GM19240 (cell line): ENCODE data around the gene PRKACG.
"Not testable (repeated sequence)": the region's sequence is repeated elsewhere in the genome, so short reads cannot be mapped to it uniquely, and the experiment has no call there.

Experiments used
- DNase-seq: peaks from one replicate; pipeline ENCODE4 v3.0.0; 2011; ENCODE audit warnings: low spot score; ENCODE audit not compliant: insufficient read length

Gene PRKACG

DNA sequence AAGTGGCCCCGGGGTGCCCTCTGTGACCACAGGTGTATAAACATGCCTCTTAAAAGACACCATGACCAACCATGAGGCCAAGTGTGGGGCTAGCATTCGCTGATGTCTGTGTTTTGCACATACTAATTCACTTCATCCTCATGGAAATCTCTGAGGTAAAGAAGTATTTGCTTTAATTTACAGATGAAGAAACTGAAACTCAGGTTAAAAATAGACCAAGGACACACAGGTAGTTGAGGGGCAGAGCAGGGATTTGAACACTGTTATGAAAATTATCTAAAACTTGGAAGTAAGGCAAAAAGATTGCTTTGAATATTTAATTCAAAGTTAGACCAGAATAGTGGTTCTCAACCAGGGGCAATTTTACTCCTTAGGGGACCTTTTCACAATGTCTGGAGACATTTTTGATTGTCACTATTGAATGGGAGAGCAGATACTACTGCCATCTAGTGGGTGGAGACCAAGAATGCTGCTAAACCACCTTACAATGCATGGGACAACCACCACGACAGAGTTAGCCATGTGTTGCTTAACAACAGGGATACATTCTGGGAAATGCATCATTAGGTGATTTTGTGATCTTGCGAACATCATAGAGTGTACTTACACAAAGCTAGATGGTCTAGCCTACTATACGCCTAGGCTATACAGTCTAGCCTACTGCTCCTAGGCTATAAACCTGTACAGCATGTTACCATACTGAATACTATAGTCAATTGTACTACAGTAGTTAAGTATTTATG lies 13.6 kb upstream of the PRKACG start:
- no peak for DNase-seq

GRCh38 chr9:69023650-69024049 lies 9.7 kb upstream of the PRKACG start:
- DNase-seq = no peak

- DNase-seq = no peak
Observed at GRCh38 chr9:69020301-69021145, 6.6 kb upstream of the PRKACG start.

DNA sequence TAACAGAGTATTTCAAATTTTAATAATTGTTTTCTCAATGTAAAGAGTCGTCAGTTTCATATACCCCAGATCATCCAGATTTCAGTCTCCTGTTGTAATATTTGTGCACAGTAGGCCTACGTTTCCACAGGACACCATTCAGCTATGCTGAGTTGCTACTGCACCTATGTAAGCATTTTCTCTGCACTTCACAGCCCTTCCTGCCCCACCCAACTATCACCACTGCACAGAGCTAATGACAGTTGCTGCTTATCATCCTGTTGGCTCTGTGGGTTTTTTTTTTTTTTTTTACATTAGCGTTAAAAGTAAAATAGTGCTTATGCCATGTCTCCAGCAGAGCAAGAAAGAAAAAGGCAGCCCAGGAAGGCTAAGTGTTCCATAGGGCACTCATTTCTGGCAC lies 5.9 kb upstream of the PRKACG start:
- DNase-seq = no peak

DNA sequence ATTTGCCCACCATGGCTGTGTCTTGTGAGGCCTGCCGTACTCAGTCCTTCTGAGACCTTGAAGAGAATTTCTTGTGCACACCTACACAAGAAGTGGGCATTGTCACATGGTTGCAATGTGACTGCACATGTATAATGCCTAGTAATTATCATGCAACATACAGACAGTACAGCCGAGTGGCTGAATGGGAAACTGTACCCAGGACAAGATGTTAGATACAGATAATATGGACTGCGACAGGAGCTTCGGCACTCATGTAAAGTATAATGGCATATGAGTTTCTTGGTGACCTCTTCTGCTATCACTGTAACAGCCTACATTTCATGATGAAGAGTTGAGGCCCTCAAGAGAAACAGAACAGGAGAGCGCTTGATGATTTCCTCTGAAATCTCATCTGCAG lies 4.8 kb upstream of the PRKACG start:
- DNase-seq = no peak

DNA sequence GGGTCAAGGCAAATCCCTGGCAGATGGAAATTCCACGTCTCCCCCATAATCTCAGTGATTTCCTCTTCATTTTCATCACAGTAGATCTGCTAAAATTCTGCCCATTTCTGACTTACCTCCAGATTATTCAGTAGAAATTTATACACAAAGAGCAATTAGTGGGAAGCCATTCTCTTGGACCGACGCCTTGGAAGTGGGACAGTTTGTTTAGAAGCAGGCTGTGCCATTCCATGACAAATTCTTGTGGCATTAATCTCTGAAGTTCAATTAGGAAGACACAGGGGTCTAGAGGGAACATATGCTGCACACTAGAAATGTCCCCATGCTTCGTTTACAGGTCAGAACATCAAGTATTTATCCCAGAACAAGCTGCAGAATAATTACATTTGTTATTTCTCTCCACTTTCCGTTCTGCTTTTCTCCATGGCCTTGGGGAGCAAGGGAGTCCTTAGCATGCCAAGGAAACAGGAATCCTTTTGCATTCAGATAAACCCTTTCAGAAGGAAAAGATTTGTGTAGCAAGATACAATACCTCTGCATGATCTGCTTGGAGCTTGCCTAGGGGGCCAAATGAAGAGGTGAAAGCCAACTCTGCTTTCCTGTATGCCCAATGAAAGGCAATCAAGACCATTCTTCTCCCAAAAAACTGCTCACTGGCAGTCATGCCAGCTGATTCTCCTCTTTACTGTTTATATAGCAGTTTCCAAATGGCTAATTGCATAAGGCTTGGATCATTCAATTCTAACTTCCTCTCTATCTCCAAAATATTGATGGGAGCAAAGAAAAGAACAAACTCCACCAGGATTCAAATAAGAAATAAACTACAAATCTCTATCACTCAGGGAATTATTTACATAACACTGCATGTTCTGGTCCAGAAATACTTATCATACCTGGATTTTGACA lies 2.5 kb upstream of the PRKACG start:
- DNase-seq = no peak

GRCh38 chr9:69013382-69013727 lies 558 bp downstream of the PRKACG start:
- DNase-seq = no peak

DNA sequence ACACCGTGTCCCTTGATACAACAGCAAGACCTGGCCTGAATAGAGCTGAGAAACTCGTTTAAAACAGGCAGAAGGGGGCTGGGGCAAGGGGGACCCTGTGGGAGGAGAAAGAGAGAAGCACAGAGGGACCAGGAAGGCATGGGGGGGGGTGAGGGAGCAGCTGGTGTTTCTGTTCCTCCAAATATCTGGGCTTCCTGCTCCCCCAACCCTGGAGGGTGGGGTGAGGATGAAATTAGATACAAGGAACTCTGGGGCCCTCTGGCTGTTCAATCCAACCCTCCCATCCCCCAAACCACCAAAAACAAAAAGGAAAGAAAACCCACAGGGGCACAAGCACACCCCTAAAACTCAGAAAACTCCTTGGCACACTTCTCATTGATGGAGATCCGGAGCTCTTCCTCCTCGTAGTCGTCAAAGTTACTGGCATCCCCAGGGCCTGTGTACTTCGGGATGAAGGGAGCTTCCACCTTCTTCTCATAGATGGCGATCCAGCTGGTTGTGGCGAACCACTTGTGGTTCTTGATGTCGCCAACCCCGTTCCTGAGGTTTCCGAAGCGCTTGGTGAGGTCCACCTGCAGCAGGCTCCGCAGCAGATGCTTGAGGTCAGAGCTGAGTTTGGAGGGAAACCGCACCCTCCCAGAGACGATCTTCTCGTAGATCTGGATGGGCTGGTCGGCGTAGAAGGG lies 1.1 kb downstream of the PRKACG start:
- no peak for DNase-seq

- DNase-seq = no peak
Observed at GRCh38 chr9:69009708-69010107, 4.2 kb downstream of the PRKACG start.

- DNase-seq = no peak
Observed at GRCh38 chr9:69004836-69005235, 9.1 kb downstream of the PRKACG start.

DNA sequence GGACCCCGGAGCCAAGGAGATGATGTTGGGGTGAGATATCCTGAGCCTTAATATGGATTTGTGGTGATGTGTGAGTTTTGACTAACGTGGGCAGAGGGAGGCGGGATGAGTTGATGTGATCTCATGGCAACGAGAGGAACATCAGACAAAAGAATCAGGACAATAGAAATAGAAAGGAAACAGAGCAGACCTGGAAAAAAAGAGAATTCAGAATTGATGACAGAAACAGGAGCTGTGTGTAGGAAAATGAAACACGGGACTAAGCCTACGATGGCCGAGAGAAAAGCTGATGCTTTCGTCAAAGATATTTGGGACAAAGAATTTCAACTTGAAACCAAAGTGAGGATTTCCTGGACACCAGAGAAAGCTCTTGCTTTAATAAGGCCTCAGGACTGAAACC lies 10.9 kb downstream of the PRKACG start:
- no peak for DNase-seq

DNA sequence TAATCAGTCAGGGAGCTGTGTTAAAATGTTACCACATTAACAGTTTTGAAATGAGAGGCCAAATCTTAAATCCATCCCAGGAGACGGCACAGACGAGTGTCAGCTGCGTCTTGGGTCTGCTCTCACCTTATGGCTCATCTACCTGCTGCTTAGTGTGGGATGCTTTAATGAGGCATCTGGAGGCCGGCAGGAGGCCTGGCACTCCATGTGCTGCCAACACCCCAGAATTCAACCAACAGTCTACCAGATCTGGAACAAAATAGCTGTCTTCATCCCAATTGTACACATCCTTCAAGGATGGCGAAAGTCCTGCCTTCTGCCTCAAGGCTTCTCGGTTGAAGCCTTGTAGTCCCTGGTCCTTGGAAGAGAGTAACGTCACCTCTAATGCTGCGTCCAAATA lies 12.0 kb downstream of the PRKACG start:
- no peak for DNase-seq

DNA sequence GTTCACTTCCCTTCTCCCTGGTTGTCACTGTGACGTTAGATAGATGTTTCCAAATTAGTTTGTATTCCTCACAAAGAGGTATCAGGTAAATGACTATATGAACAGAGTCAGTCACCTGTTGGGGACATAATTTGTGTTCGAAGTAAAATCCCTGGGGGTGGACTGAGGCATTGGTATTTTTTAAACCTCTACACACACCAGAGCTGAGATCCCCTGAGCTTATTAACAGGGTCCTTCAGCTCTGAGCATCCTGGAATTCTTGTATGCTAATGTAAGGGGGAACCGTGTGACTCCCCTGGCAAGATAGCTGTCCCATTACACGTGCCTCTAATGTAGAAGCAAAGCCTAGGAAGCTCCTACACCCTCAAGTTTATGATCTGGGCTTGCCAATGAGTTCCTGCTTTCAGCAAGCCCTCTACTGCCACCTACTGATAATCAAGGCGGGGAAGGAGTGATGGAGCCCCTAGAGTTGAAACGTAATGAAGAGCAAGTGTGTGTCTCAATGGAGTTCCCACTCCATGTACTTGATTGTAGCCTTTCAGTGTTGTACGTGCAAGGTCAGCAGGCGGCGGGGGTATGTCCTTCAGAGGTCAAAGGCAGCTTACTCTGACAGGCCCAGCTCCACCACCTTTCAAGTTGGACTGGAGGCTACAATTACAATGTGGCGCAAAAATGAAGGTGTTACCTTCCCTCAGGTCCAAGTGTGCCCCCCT lies 14.4 kb downstream of the PRKACG start:
- DNase-seq = peak; percentile 65

DNA sequence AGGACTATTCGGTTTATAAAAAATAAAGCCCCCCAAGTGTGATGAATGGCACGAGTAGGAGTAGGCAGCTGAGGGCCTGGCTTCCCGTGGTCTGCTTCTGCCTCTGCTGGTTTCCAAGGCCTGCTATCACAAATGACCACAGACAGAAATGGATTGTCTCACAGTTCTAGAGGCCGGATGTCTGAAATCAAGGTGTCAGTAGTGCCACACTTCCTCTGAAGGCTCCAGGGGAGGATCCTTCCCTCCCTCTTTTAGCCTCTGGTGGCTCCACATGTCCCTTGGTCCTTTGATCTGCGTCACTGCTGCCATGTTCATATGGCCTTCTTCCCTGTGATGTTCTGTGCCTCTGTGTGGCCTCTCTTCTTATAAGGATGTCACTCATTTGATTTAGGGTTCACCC lies 15.1 kb downstream of the PRKACG start:
- no peak for DNase-seq

- DNase-seq = no peak
Observed at GRCh38 chr9:68998385-68998784, 15.5 kb downstream of the PRKACG start.

DNA sequence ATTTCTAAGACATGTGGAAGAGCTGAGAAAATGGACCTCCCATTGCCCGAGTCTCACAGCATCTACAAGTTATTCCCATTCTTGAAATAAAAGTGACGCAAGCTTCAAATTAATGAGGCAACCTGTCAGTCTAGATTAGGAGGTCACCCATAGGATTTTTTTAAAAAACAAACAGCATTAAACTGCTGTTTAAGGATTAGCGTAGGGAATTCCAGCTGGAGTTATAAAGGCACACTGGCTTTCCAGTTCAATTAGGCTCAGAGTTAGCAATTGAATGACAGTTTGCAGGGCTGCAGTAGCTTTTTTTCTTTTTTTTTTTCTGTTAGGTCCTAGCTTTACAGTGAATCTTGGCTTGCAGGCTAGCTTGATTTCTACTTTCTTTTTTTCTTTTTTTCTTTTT lies 16.2 kb downstream of the PRKACG start:
- no peak for DNase-seq

DNA sequence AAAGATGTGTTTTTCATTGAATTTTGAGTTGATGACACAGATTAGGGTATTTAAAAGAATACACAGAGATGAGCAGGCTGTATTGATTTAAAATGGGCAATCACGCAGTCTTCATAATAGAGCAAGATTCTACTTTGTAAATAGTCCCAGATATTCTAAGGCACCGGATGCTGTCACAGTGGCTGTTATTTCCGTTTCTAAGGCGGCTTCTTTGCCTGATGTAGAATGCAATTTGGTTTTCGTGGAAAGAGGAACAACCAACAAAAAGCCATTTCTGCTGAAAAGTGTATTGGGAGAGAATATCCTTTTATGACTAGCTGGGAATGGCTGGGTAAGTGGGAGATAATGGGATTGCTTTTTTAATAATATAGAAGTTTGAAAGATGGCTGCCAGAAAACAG lies 17.5 kb downstream of the PRKACG start:
- no peak for DNase-seq

DNA sequence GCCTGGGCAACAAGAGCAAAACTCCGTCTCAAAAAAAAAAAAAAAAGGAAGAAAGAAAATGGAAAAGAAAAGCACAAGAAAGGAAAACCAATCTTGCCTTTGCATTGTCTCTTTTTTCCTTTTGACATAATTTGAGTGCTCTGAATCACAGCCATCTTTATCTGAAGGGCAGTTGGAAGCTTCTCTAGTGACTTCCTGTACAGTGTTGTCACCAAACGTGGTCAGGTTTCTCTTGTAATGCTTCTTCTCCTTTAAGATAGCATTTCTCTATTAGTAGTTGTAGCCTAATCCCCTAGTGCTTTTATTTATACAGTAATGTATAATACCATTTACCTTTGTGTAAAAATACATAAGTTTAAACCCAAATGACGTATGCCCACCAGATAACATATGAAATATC lies 18.1 kb downstream of the PRKACG start:
- no peak for DNase-seq

GRCh38 chr9:68991457-68991856 lies 22.5 kb downstream of the PRKACG start:
- DNase-seq = no peak

GRCh38 chr9:68986949-68987348 lies 27.0 kb downstream of the PRKACG start:
- not testable (repeated sequence) for DNase-seq
